Esophagus (tissue), 2 donors: Measurements from ENCODE around the gene CAMK2G. TPM values are rescaled to one million over a fixed set of nuclear protein-coding genes. Genes with fewer than 3 reads are reported as not detected.
"Not testable (repeated sequence)": the region's sequence is repeated elsewhere in the genome, so short reads cannot be mapped to it uniquely, and the experiment has no call there.

Source experiments
- H3K27ac ChIP-seq, 2 donors: one replicate each; pipeline ENCODE4 v1.5.1; 2013; ENCODE audit warnings: low read depth in 2 of 2, mild to moderate bottlenecking in 2 of 2, inconsistent platforms in 1 of 2, low read length in 1 of 2, moderate library complexity in 1 of 2
- H3K27me3 ChIP-seq, 2 donors: one replicate each; pipeline ENCODE4 v1.6.1; 2013; ENCODE audit warnings: low read length in 2 of 2, control low read depth in 1 of 2, mild to moderate bottlenecking in 1 of 2; ENCODE audit not compliant: insufficient read depth in 2 of 2, control insufficient read depth in 1 of 2
- H3K36me3 ChIP-seq, 2 donors: one replicate each; pipeline ENCODE4 v1.6.1; 2013; ENCODE audit warnings: low read length in 1 of 2; ENCODE audit not compliant: control insufficient read depth in 2 of 2, insufficient read depth in 2 of 2
- H3K4me1 ChIP-seq, 2 donors: one replicate each; pipeline ENCODE4 v1.6.1; 2013; ENCODE audit warnings: low read length in 1 of 2; ENCODE audit not compliant: control insufficient read depth in 2 of 2, insufficient read depth in 2 of 2
- H3K4me3 ChIP-seq, 2 donors: one replicate each; pipeline ENCODE4 v1.5.1; 2013; ENCODE audit warnings: low read length in 2 of 2, mild to moderate bottlenecking in 2 of 2, low read depth in 1 of 2, moderate library complexity in 1 of 2
- H3K9me3 ChIP-seq, 2 donors: one replicate each; pipeline ENCODE4 v1.6.1; 2013; ENCODE audit warnings: mild to moderate bottlenecking in 2 of 2, low read depth in 1 of 2, low read length in 1 of 2, moderate library complexity in 1 of 2; ENCODE audit not compliant: control insufficient read depth in 2 of 2, insufficient read depth in 1 of 2
- WGBS, 2 donors: extraction: QIAGEN DNeasy Blood & Tissue Kit; methylation state at CpG; one replicate each; pipeline ENCODE4 v1.1.7; 2013; 5-methylcytosine and 5-hydroxymethylcytosine counted together
- polyA plus RNA-seq, 2 donors: library from polyadenylated mRNA; stranded (reverse); fragments of 200-250 nt; gene quantifications; one replicate each; pipeline ENCODE4 v1.2.3, GENCODE V29; 2013
- donor health status: healthy with polysubstance abuse.
- donor health status: Bipolar disorder and iron deficiency.

CAMK2G gene
- polyA plus RNA-seq, 2 donors = 16.1 to 25.3 TPM

DNA sequence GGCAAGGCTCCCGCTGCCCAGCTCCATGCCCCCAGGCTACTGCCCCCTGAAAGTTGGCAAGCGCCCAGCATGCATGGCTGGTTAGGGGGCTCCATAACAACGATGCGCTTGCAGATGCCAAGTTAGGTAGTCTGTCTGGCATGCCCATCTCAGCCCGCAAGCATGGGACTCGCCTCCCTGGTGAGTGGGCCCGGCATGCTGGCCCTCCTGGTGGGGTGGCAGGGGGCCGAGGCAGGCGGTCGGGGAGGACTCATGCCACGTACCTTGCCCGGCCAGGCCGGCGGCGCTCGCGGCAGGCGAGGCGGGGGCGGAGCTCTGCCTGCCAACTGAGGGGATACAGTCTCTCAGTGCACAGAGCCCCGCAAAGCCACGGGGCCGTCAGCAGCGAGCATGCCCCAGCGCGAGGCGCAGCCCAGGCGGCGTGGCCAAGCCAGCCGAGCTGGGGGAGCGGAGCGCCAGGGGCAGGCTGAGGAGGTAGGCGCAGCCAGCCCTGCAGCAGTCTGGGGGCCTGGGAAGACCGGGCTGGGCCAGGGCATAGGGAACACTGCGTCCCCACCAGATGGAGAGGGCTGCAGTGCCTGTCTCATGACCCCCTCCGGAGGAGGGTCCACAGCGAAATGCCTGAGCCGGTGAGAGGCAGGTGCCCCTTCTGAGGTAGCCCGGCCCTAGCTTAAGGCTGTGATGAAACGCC is 34.9 kb downstream of the CAMK2G start:
- 93 to 96% methylated on average over 39 to 40 of the region's 40 CpGs for WGBS, 2 donors
- no peak overlapping the region for H3K27ac ChIP-seq
- no peak overlapping the region for H3K4me3 ChIP-seq
- no peaks in the 10 kb centered on the region for H3K27me3 ChIP-seq
- H3K36me3 ChIP-seq = peaks cover 13 to 48% of the 10 kb centered on the region in 2 donors
- peaks cover 0 to 3% of the 10 kb centered on the region in 2 donors for H3K4me1 ChIP-seq
- no peaks in the 10 kb centered on the region for H3K9me3 ChIP-seq

DNA sequence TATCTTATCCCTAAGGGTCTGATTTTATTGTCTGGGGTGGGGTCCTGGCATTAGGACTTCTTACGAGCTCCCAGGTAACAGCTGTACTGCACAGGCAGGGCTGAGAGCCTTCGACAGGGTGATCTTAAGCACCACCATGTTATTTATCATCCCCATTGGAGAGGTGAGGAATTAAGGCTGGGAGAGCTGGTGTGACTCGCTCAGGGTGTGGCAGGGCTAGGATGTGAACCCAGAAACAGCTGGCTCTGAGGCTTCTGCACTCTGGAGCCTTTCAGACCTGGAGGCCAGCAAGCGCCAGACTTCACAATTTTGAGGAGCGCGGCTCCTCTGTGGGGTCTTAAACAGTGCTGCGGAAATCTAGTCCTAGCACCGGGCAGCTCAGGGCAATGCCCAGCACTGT is 35.5 kb downstream of the CAMK2G start:
- H3K4me3 ChIP-seq = no peak overlapping the region
- no peaks in the 10 kb centered on the region for H3K9me3 ChIP-seq
- H3K36me3 ChIP-seq = peaks cover 13 to 48% of the 10 kb centered on the region in 2 donors
- no peaks in the 10 kb centered on the region for H3K27me3 ChIP-seq
- H3K27ac ChIP-seq = peak overlapping the region in 1 of 2 donors; percentile 16
- H3K4me1 ChIP-seq = peaks cover 0 to 3% of the 10 kb centered on the region in 2 donors
- 86 to 93% methylated on average over 8 of the region's 8 CpGs for WGBS, 2 donors

DNA sequence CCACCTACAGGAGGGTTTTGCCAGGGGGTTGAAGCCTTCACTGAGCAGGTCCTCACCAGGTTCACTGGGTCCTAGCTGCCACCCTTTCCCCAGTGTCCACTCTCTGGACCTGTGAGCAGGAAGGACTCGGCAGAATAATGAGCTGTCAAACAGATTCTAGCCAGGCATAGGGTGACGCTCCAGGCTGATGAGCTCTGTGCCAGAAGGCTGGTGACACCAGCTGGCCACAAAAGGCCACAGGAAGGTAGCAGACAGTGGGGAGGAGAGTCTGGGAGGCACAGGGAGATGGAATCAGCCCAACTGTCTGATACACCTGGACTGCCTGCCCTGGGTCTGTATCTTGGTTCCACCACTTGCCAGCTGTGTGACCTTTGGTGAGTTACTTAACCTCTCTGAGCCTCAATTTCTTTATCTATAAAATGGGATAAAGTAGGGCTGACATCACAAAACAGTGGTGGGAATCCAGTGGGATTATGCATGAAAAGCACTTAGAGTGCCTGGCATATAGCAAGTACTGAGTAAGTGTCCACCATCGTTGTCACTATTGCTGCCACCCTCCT is 36.3 kb downstream of the CAMK2G start:
- Histone ChIP-seq H3K9me3 (no peaks in the 10 kb centered on the region), H3K27me3 (no peaks in the 10 kb centered on the region), H3K4me1 (peaks cover 0 to 3% of the 10 kb centered on the region in 2 donors), H3K4me3 (no peak overlapping the region), H3K27ac (peak overlapping the region in 1 of 2 donors; percentile 24), H3K36me3 (peaks cover 13 to 41% of the 10 kb centered on the region in 2 donors)
- 86 to 90% methylated on average over 3 of the region's 3 CpGs for WGBS, 2 donors

DNA sequence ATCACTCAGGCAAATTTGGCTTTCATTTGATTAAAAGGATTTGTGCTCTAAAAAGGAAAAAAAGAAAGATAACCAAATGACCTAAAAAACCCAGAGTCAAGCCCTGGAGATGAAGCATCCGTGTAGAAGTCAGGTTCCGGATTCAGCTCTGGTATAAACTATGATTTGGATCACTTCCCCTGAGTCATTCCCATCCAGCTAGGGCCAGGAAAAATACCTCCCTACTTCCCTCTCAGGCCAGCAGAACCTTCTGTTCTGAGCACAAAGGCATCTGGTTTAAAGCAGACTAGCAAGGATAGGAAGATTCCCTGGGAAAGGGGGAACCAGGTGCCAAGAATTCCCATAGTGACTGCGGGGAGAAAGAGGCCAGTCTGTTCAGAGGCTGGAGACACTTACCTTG is 37.3 kb downstream of the CAMK2G start:
- Histone ChIP-seq H3K27me3 (no peaks in the 10 kb centered on the region), H3K9me3 (no peaks in the 10 kb centered on the region), H3K36me3 (peaks cover 13 to 34% of the 10 kb centered on the region in 2 donors), H3K4me3 (no peak overlapping the region), H3K27ac (peak overlapping the region in 1 of 2 donors; percentile 64), H3K4me1 (peaks cover 0 to 3% of the 10 kb centered on the region in 2 donors)
- WGBS, 2 donors = 71 to 92% methylated on average over 3 of the region's 3 CpGs

DNA sequence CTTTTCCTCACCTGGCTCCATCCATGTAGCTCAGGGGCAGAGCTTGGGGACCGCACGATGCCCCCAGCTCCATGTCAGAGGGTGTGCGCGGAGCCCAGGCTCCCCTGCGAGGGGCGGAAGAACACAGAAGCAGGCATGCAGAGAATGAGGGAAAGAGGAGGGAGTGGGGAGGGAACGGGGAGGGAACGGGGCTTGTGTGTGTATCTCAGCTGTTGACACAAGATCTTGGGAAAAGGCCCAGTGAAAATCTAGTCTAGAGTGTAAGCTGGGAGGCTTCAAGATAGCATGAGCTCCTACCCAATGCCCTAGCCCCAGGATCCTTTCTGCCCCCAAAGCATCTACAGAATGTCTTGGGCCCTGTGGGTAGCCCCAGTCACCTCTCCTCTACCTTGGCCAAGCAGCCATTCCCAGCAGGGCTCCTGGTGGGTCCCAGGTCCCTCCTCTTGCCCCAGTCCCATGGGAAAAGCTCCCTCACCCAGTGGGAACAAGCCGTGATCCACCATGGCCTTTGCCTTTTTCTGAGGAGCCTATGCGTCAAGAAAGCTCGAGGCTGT is 37.9 kb downstream of the CAMK2G start:
- peaks cover 0 to 3% of the 10 kb centered on the region in 2 donors for H3K4me1 ChIP-seq
- 90 to 91% methylated on average over 11 of the region's 11 CpGs for WGBS, 2 donors
- no peak overlapping the region for H3K4me3 ChIP-seq
- no peaks in the 10 kb centered on the region for H3K9me3 ChIP-seq
- H3K36me3 ChIP-seq = peaks cover 13 to 31% of the 10 kb centered on the region in 2 donors
- H3K27me3 ChIP-seq = no peaks in the 10 kb centered on the region
- peak overlapping the region in 1 of 2 donors; percentile 24 for H3K27ac ChIP-seq

DNA sequence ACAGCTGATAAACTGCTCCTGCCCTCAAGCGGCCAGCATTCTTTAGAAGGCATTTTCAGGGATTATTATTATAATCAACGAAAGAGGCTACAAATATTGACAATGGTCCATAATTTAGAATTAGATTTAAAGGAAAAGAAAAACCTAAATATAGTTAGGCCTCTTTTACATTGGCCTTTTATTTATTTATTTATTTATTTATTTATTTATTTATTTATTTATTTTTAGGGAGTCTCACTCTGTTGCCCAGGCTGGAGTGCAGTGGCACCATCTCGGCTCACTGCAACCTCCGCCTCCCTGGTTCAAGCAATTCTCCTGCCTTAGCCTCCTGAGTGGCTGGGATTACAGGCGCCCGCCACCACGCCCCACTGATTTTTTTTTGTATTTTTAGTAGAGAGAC is 45.3 kb downstream of the CAMK2G start:
- not testable (repeated sequence) for H3K4me3 ChIP-seq, H3K9me3 ChIP-seq, H3K4me1 ChIP-seq, H3K27ac ChIP-seq, H3K27me3 ChIP-seq
- 91% methylated on average over 7 of the region's 7 CpGs for WGBS, 2 donors
- H3K36me3 ChIP-seq = peaks cover 3 to 20% of the 10 kb centered on the region in 2 donors

DNA sequence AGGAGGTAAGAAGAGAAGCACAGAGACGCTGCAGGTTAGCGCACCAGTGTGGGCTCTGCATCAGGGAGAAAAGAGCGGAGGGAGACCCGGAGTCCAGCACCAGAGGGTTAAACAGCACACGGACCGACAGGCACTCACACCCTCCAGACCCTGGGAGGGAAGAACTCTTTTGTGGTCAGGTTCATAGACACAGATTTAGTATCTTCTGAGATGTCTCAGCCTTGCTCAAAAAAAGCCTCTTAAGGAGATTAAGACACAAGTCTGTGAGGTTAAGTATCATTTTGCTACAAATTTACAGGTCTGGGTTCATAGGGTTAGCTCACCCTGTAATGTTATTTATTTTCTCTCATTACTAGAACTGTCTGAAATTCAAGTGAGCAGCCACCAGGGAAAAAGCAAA is 46.2 kb downstream of the CAMK2G start:
- Histone ChIP-seq H3K36me3 (peaks cover 8 to 20% of the 10 kb centered on the region in 2 donors), H3K4me1 (peaks cover 0 to 7% of the 10 kb centered on the region in 2 donors), H3K27ac (no peak overlapping the region), H3K27me3 (no peaks in the 10 kb centered on the region), H3K9me3 (no peaks in the 10 kb centered on the region), H3K4me3 (no peak overlapping the region)
- 84 to 93% methylated on average over 6 of the region's 6 CpGs for WGBS, 2 donors

DNA sequence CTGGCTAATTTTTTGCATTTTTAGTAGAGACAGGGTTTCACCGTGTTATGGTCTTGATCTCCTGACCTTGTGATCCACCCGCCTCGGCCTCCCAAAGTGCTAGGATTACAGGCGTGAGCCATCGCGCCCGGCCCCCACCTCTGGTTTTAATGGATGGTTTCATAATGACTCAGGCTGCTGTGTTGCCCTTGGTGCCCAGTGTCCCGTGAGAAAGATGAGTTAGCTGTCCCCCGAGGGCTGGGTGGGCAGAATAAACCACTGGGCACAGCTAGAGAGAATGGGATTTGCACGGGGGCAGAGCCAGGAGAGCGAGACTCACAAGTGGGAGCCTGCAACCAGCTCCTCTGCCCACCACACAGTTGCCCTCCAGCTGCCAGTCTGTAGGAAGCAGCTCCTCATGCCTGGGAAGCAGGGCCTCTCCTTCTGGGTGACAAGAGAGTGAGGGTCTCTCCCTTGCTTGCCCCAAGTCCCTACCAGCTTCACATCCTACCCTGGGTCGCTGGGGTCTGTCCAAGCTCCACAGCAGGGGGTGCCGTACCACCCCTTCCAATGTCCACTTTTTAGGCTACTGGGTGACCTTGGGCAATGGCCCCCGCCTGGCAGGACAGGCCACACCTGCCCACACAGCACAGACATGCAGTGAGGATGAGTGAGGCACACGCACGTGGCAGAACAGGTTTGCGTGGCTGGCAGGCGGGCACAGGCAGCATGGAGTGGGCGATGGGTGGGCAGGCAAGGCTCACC is 46.8 kb downstream of the CAMK2G start:
- no peak overlapping the region for H3K27ac ChIP-seq
- H3K27me3 ChIP-seq = no peaks in the 10 kb centered on the region
- WGBS, 2 donors = 66 to 82% methylated on average over 19 of the region's 19 CpGs
- no peak overlapping the region for H3K4me3 ChIP-seq
- H3K9me3 ChIP-seq = no peaks in the 10 kb centered on the region
- H3K4me1 ChIP-seq = peaks cover 0 to 7% of the 10 kb centered on the region in 2 donors
- H3K36me3 ChIP-seq = peaks cover 8 to 20% of the 10 kb centered on the region in 2 donors

DNA sequence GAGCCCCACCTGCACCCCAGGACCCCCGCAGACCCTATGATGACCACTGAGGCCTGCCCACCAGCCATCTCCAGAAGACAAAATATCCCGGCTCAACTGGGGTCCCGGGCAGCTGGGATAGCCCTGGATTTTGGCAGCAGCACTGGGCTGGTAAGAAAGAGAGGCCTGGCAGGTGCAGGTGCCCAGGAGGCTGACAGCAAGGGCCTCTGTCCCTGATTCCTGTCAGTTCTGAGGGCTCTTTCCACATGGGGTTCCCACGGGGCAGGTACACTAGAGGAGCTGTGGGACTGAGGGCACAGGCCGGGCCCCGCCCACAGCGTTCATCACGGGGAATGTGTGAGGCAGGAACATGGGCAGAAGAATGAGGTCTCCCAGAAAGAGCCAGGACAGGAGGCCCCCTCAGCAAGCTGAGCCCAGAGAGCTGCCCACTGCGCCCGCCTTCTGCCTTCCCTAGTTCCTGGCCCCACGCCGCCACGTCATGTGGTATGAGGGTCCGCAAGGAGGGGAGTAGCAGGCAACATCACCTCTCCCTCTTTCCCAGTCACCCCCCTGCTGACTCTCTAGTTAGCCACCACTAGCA is 50.1 kb downstream of the CAMK2G start:
- Histone ChIP-seq H3K9me3 (no peaks in the 10 kb centered on the region), H3K27me3 (no peaks in the 10 kb centered on the region), H3K36me3 (peaks cover 8 to 20% of the 10 kb centered on the region in 2 donors), H3K4me3 (no peak overlapping the region), H3K27ac (no peak overlapping the region), H3K4me1 (peaks cover 6 to 17% of the 10 kb centered on the region in 2 donors)
- WGBS, 2 donors = 96 to 98% methylated on average over 14 of the region's 14 CpGs
